C4-2B (cell line): ENCODE measurements around the gene RUVBL1.

Experiments
- CTCF ChIP-seq: fragments of 450-650 bp; conservative IDR thresholded peaks from 2 replicates; pipeline ENCODE4 v1.5.1; 2017; ENCODE audit warnings: mild to moderate bottlenecking
- ZFX ChIP-seq: fragments of 450-650 bp; IDR thresholded peaks from 2 replicates; pipeline ENCODE4 v1.6.1; 2017

GRCh38 chr3:128062033-128062745 is 61.4 kb downstream of the RUVBL1 start:
- TF ChIP-seq CTCF (no peak), ZFX (no peak)
